D721Med (cell line): ENCODE data around the gene SWT1.

Experiments
- DNase-seq: peaks from one replicate; pipeline ENCODE4 v3.0.0; 2011; ENCODE audit warnings: low spot score; ENCODE audit not compliant: insufficient read length
- FAIRE-seq: peaks from 2 replicates; lab custom pipeline; 2011; peaks lifted over from hg19 to GRCh38; lab: Jason Lieb, UNC
- CTCF ChIP-seq: IDR thresholded peaks from 2 replicates; pipeline ENCODE4 v1.5.1; 2012; ENCODE audit warnings: mild to moderate bottlenecking, control low read depth; ENCODE audit not compliant: insufficient read depth; ENCODE audit errors: missing control alignments

Gene SWT1

GRCh38 chr1:185289880-185290279 is 132.9 kb downstream of the SWT1 start:
- DNase-seq (no peak), FAIRE-seq (no peak)
- TF ChIP-seq CTCF = no peak

GRCh38 chr1:185291159-185291558 is 134.2 kb downstream of the SWT1 start:
- FAIRE-seq = peak; percentile 58

GRCh38 chr1:185291652-185292051 is 134.7 kb downstream of the SWT1 start:
- DNase-seq = peak; percentile 22

More at GRCh38 chr1:185291159-185291558, 134.2 kb downstream of the SWT1 start:
- DNase-seq = no peak
- TF ChIP-seq CTCF = no peak

GRCh38 chr1:185292237-185292636 is 135.3 kb downstream of the SWT1 start:
- TF ChIP-seq CTCF = no peak
- FAIRE-seq (no peak), DNase-seq (no peak)

More at GRCh38 chr1:185291652-185292051, 134.7 kb downstream of the SWT1 start:
- TF ChIP-seq CTCF = no peak
- peak; percentile 86 for FAIRE-seq

- no peak for TF ChIP-seq CTCF
- FAIRE-seq (no peak), DNase-seq (no peak)
These were observed 137.1 kb downstream of the SWT1 start for GRCh38 chr1:185293967-185294542.

GRCh38 chr1:185295091-185295490 is 138.1 kb downstream of the SWT1 start:
- FAIRE-seq (peak; percentile 41), DNase-seq (no peak)
- TF ChIP-seq CTCF = no peak

- FAIRE-seq = peak; percentile 6
- no peak for DNase-seq
- TF ChIP-seq CTCF = no peak
These were observed 141.0 kb downstream of the SWT1 start for GRCh38 chr1:185297982-185298381.
